HepG2 (cell line): Measurements from ENCODE around the gene FAM20C. TPM values are rescaled to one million over a fixed set of nuclear protein-coding genes. Genes with fewer than 3 reads are reported as not detected.
A peak's percentile ranks its signal among the peaks of the same experiment; 100 is the strongest.

Source experiments
- ARNT2 ChIP-seq: sonication (generic); formaldehyde crosslinking; IDR thresholded peaks from 2 replicates; pipeline ENCODE4 v1.8.0; 2022; ENCODE audit warnings: mild to moderate bottlenecking, low read depth, missing genetic modification reagents, moderate library complexity
- BCL6 ChIP-seq: IDR thresholded peaks from 2 replicates; pipeline ENCODE4 v1.6.1; 2016; ENCODE audit warnings: missing genetic modification reagents, missing compliant biosample characterization
- CEBPG ChIP-seq: IDR thresholded peaks from 2 replicates; pipeline ENCODE4 v1.6.1; 2016
- ERF ChIP-seq: IDR thresholded peaks from 2 replicates; pipeline ENCODE4 v1.6.1; 2018; ENCODE audit warnings: missing biosample characterization, missing genetic modification reagents
- FOSL1 ChIP-seq: sonication (generic); formaldehyde crosslinking; IDR thresholded peaks from 2 replicates; pipeline ENCODE4 v1.9.0; 2021; ENCODE audit warnings: missing genetic modification reagents, borderline replicate concordance
- HMG20A ChIP-seq: IDR thresholded peaks from 2 replicates; pipeline ENCODE4 v1.6.1; 2016; ENCODE audit warnings: borderline replicate concordance
- MXI1 ChIP-seq: IDR thresholded peaks from 3 replicates; pipeline ENCODE4 v1.6.1; 2012; ENCODE audit warnings: low read depth, low read length, inconsistent platforms, borderline replicate concordance
- SCMH1 ChIP-seq: sonication (generic); formaldehyde crosslinking; IDR thresholded peaks from 2 replicates; pipeline ENCODE4 v1.9.0; 2021; ENCODE audit warnings: missing genetic modification reagents, mild to moderate bottlenecking, borderline replicate concordance
- SOX6 ChIP-seq, 2 experiments: fragments of 450-650 bp in 1 of 2; sonication (generic) in 1 of 2; formaldehyde crosslinking in 1 of 2; IDR thresholded peaks; 2 replicates each; pipeline versions ENCODE4 v1.4.0 to v1.6.1; 2017 to 2020; ENCODE audit warnings: antibody characterized with exemption in 1 of 2, mild to moderate bottlenecking in 1 of 2, missing genetic modification reagents in 1 of 2
- THAP11 ChIP-seq: IDR thresholded peaks from 2 replicates; pipeline ENCODE4 v1.6.1; 2016; ENCODE audit warnings: missing biosample characterization, missing genetic modification reagents
- ZNF10 ChIP-seq: sonication (generic); formaldehyde crosslinking; IDR thresholded peaks from 2 replicates; pipeline ENCODE4 v1.4.0; 2020; ENCODE audit warnings: mild to moderate bottlenecking, low read depth, missing genetic modification reagents, borderline replicate concordance
- ZNF121 ChIP-seq: sonication (generic); formaldehyde crosslinking; IDR thresholded peaks from 2 replicates; pipeline ENCODE4 v1.5.0; 2020; ENCODE audit warnings: mild to moderate bottlenecking, missing genetic modification reagents
- ZNF253 ChIP-seq: sonication (generic); formaldehyde crosslinking; IDR thresholded peaks from 2 replicates; pipeline ENCODE4 v1.8.0; 2022; ENCODE audit warnings: mild to moderate bottlenecking, missing genetic modification reagents, borderline replicate concordance
- ZNF367 ChIP-seq: sonication (generic); formaldehyde crosslinking; IDR thresholded peaks from 2 replicates; pipeline ENCODE4 v1.4.0; 2020; ENCODE audit warnings: missing genetic modification reagents, borderline replicate concordance
- ZNF563 ChIP-seq: sonication (generic); formaldehyde crosslinking; IDR thresholded peaks from 2 replicates; pipeline ENCODE4 v1.8.0; 2022; ENCODE audit warnings: mild to moderate bottlenecking, moderate library complexity, missing genetic modification reagents
- ZNF614 ChIP-seq: IDR thresholded peaks from 2 replicates; pipeline ENCODE4 v1.6.1; 2018; ENCODE audit warnings: missing biosample characterization, missing genetic modification reagents, inconsistent platforms, borderline replicate concordance
- ZSCAN31 ChIP-seq: sonication (generic); formaldehyde crosslinking; IDR thresholded peaks from 2 replicates; pipeline ENCODE4 v1.5.0; 2020; ENCODE audit warnings: low read depth, mild to moderate bottlenecking, missing genetic modification reagents
- polyA plus RNA-seq, 8 experiments: library from polyadenylated mRNA; depleted of rRNA in 3 of 8; stranded (reverse) in 7 of 8; unstranded in 1 of 8; fragments of >200 nt; fragmentation: Illumina TruSeq in 4 of 8; extraction: Trizol in 4 of 8; gene quantifications; 2 replicates each; pipeline versions ENCODE4 v1.2.1 to v1.2.3, GENCODE V29; 2011 to 2016; ENCODE audit warnings: low read depth in 4 of 8, missing spikeins in 1 of 8, mixed read lengths in 1 of 8; ENCODE audit not compliant: insufficient read depth in 1 of 8
- total RNA-seq, 5 experiments: library from RNA; depleted of rRNA; stranded (reverse); fragments of >200 nt; fragmentation: Illumina TruSeq; extraction: Trizol; gene quantifications; 2 replicates each; pipeline ENCODE4 v1.2.3, GENCODE V29; 2016; ENCODE audit warnings: low read depth in 1 of 5
- TF ChIP-seq, protein P1 (sequence below): conservative IDR thresholded peaks from 2 replicates; pipeline ENCODE4 v1.6.1; 2018; ENCODE audit warnings: missing genetic modification reagents
- TF ChIP-seq, protein P2 (sequence below): sonication (generic); formaldehyde crosslinking; IDR thresholded peaks from 2 replicates; pipeline ENCODE4 v1.5.0; 2020; ENCODE audit warnings: mild to moderate bottlenecking, missing genetic modification reagents, borderline replicate concordance
- TF ChIP-seq, protein P3 (sequence below), 2 experiments: sonication (generic) in 1 of 2; formaldehyde crosslinking in 1 of 2; IDR thresholded peaks; 2 replicates each; pipeline versions ENCODE4 v1.4.0 to v1.6.1; 2016 to 2020; ENCODE audit warnings: borderline replicate concordance in 1 of 2, low read depth in 1 of 2, mild to moderate bottlenecking in 1 of 2, missing genetic modification reagents in 1 of 2

Gene FAM20C
- total and polyA plus RNA-seq, 2 of the 13 experiments (the other 11 are each of a cell fraction or from before 2014, with no cell fraction given): 11.9 to 19.9 TPM

DNA sequence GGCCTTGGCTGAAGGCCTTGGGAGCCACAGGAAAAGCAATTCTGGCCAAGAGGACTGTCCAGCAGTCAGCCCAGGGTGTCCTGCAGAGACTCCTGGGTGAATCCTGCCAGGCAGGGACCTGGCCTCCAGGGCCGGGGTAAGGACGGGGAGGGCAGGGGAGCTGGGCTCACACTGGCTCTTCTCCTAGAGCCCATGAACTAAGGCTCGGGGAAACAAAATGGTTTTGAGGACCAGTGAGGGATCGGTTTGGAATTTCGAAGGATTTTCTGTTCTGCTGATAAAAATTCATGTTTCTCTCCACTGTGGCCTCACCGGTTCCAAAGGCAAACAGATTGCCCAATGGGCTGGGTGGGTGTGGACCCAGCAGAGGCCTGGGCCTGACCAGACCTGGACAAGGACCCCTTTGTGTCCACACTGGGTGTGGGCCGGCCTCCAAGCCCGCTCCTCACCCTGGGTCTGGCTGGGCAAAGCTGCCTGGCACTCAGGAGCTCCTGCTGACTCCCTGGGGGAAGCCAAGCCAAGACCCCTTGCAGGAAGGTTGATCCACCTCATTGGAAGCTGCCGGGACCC, 27.3 kb downstream of the FAM20C start (continued):
- TF ChIP-seq ZNF10 (CRISPR knock-in tag) (no peak), SCMH1 (no peak), ZNF563 (CRISPR knock-in tag) (0 out of 2 replicates have a peak, but pooled peaks have one; percentile 21), ZNF614 (0 out of 2 replicates have a peak, but pooled peaks have one; percentile 25), FOSL1 (no peak), ERF (CRISPR knock-in tag) (peak; percentile 39; the same call in 1 of the 2 replicates), ZNF121 (CRISPR knock-in tag) (peak; percentile 82), BCL6 (CRISPR knock-in tag) (peak; percentile 91), SOX6 (IDR thresholded peaks at IDR 0.05) (no peak), SOX6 (CRISPR knock-in tag; IDR thresholded peaks at IDR 0.05) (peak; percentile 67), ZNF253 (CRISPR knock-in tag) (no peak), ZNF367 (CRISPR knock-in tag) (no peak), THAP11 (CRISPR knock-in tag) (peak; percentile 60; the same call in 1 of the 2 replicates), MXI1 (no peak; the same call in 2 of the 3 replicates), CEBPG (CRISPR knock-in tag) (peak; percentile 97), ZSCAN31 (CRISPR knock-in tag) (no peak), HMG20A (CRISPR knock-in tag) (peak; percentile 53; the same call in 1 of the 2 replicates), ARNT2 (peak; percentile 67)
- TF ChIP-seq, protein P1, sequence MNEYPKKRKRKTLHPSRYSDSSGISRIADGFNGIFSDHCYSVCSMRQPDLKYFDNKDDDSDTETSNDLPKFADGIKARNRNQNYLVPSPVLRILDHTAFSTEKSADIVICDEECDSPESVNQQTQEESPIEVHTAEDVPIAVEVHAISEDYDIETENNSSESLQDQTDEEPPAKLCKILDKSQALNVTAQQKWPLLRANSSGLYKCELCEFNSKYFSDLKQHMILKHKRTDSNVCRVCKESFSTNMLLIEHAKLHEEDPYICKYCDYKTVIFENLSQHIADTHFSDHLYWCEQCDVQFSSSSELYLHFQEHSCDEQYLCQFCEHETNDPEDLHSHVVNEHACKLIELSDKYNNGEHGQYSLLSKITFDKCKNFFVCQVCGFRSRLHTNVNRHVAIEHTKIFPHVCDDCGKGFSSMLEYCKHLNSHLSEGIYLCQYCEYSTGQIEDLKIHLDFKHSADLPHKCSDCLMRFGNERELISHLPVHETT (CRISPR knock-in tag): no peak; the same call in 1 of the 2 replicates
- TF ChIP-seq, protein P2, sequence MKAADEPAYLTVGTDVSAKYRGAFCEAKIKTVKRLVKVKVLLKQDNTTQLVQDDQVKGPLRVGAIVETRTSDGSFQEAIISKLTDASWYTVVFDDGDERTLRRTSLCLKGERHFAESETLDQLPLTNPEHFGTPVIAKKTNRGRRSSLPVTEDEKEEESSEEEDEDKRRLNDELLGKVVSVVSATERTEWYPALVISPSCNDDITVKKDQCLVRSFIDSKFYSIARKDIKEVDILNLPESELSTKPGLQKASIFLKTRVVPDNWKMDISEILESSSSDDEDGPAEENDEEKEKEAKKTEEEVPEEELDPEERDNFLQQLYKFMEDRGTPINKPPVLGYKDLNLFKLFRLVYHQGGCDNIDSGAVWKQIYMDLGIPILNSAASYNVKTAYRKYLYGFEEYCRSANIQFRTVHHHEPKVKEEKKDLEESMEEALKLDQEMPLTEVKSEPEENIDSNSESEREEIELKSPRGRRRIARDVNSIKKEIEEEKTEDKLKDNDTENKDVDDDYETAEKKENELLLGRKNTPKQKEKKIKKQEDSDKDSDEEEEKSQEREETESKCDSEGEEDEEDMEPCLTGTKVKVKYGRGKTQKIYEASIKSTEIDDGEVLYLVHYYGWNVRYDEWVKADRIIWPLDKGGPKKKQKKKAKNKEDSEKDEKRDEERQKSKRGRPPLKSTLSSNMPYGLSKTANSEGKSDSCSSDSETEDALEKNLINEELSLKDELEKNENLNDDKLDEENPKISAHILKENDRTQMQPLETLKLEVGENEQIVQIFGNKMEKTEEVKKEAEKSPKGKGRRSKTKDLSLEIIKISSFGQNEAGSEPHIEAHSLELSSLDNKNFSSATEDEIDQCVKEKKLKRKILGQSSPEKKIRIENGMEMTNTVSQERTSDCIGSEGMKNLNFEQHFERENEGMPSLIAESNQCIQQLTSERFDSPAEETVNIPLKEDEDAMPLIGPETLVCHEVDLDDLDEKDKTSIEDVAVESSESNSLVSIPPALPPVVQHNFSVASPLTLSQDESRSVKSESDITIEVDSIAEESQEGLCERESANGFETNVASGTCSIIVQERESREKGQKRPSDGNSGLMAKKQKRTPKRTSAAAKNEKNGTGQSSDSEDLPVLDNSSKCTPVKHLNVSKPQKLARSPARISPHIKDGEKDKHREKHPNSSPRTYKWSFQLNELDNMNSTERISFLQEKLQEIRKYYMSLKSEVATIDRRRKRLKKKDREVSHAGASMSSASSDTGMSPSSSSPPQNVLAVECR (CRISPR knock-in tag): peak; percentile 43; the same call in 1 of the 2 replicates
- TF ChIP-seq, protein P3, sequence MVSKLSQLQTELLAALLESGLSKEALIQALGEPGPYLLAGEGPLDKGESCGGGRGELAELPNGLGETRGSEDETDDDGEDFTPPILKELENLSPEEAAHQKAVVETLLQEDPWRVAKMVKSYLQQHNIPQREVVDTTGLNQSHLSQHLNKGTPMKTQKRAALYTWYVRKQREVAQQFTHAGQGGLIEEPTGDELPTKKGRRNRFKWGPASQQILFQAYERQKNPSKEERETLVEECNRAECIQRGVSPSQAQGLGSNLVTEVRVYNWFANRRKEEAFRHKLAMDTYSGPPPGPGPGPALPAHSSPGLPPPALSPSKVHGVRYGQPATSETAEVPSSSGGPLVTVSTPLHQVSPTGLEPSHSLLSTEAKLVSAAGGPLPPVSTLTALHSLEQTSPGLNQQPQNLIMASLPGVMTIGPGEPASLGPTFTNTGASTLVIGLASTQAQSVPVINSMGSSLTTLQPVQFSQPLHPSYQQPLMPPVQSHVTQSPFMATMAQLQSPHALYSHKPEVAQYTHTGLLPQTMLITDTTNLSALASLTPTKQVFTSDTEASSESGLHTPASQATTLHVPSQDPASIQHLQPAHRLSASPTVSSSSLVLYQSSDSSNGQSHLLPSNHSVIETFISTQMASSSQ (IDR thresholded peaks at IDR 0.05; ENCODE audit: low read depth): no peak
- TF ChIP-seq, protein P3 (CRISPR knock-in tag; IDR thresholded peaks at IDR 0.05; ENCODE audit: borderline replicate concordance): peak; percentile 63; the same call in 1 of the 2 replicates
